HEK293 (cell line): ENCODE data around the gene DOK6.

Source experiments
- CTCF ChIA-PET: fragments of 350-600 bp; formaldehyde crosslinking; extraction: SDS; loops from one replicate; lab custom pipeline; 2021; ENCODE audit warnings: antibody characterized with exemption; lab: Yijun Ruan, JAX
- POLR2A ChIA-PET: fragments of 300-600 bp; formaldehyde crosslinking; extraction: SDS; loops from one replicate; lab custom pipeline; 2020; ENCODE audit warnings: antibody characterized with exemption, inconsistent platforms; lab: Yijun Ruan, JAX
- H3K27ac ChIP-seq: fragments of 200-500 bp; sonication (Bioruptor generic); 2 replicates; pipeline ENCODE4 v1.5.1; 2014; ENCODE audit warnings: low read depth, low read length, control low read depth, inconsistent platforms; ENCODE audit errors: extremely low read depth
- H3K36me3 ChIP-seq, 2 experiments: fragments of 200-500 bp in 1 of 2; sonication (Bioruptor generic) in 1 of 2; 1 replicate in 1 of 2; 2 replicates in 1 of 2; pipeline ENCODE4 v1.5.1; 2014 to 2017; ENCODE audit warnings: inconsistent platforms in 2 of 2, low read length in 2 of 2; ENCODE audit not compliant: control insufficient read depth in 2 of 2, insufficient read depth in 1 of 2
- H3K4me1 ChIP-seq: fragments of 200-500 bp; sonication (Bioruptor generic); 2 replicates; pipeline ENCODE4 v1.5.1; 2014; ENCODE audit warnings: mild to moderate bottlenecking, low read length, inconsistent platforms; ENCODE audit not compliant: control insufficient read depth, insufficient read depth
- H3K4me3 ChIP-seq: 2 replicates; pipeline ENCODE4 v1.5.1; 2011; ENCODE audit warnings: low read depth, mild to moderate bottlenecking, control low read depth, low read length, moderate library complexity
- H3K9me3 ChIP-seq: fragments of 200-500 bp; sonication (Bioruptor generic); 2 replicates; pipeline ENCODE4 v1.5.1; 2014; ENCODE audit warnings: low read depth, low read length, inconsistent platforms; ENCODE audit not compliant: control insufficient read depth, insufficient read depth
- ELK4 ChIP-seq: IDR thresholded peaks from 2 replicates; pipeline ENCODE4 v1.6.1; 2011; ENCODE audit warnings: mild to moderate bottlenecking, low read depth, low read length, borderline replicate concordance
- REPIN1 ChIP-seq: fragments of 450-650 bp; formaldehyde crosslinking; IDR thresholded peaks from 2 replicates; pipeline ENCODE4 v1.5.1; 2017; ENCODE audit warnings: missing biosample characterization, missing genetic modification characterization, low read depth
- SP2 ChIP-seq: fragments of 450-650 bp; formaldehyde crosslinking; IDR thresholded peaks from 2 replicates; pipeline ENCODE4 v1.5.1; 2016; ENCODE audit warnings: missing biosample characterization, missing genetic modification characterization
- ZBTB10 ChIP-seq: fragments of 450-650 bp; formaldehyde crosslinking; IDR thresholded peaks from 2 replicates; pipeline ENCODE4 v1.5.1; 2016; ENCODE audit warnings: missing biosample characterization, missing genetic modification characterization
- ZNF121 ChIP-seq: fragments of 450-650 bp; formaldehyde crosslinking; IDR thresholded peaks from 2 replicates; pipeline ENCODE4 v1.5.1; 2016; ENCODE audit warnings: missing biosample characterization, missing genetic modification characterization
- ZNF175 ChIP-seq: fragments of 450-650 bp; formaldehyde crosslinking; IDR thresholded peaks from 2 replicates; pipeline ENCODE4 v1.5.1; 2016; ENCODE audit warnings: missing biosample characterization, missing genetic modification characterization
- ZNF274 ChIP-seq, 2 experiments: fragments of 200-500 bp in 1 of 2; fragments of 450-650 bp in 1 of 2; sonication (Bioruptor generic) in 1 of 2; formaldehyde crosslinking in 1 of 2; IDR thresholded peaks; 2 replicates each; pipeline versions ENCODE4 v1.5.1 to v1.6.1; 2014 to 2016; ENCODE audit warnings: borderline replicate concordance in 1 of 2, inconsistent platforms in 1 of 2, low read length in 1 of 2, missing biosample characterization in 1 of 2, missing genetic modification characterization in 1 of 2
- ZNF302 ChIP-seq: fragments of 450-650 bp; formaldehyde crosslinking; IDR thresholded peaks from 2 replicates; pipeline ENCODE4 v1.5.1; 2016; ENCODE audit warnings: missing biosample characterization, missing genetic modification characterization, low read depth
- ZNF423 ChIP-seq: fragments of 450-650 bp; formaldehyde crosslinking; IDR thresholded peaks from 2 replicates; pipeline ENCODE4 v1.5.1; 2016; ENCODE audit warnings: missing biosample characterization, missing genetic modification characterization
- ZNF518A ChIP-seq: fragments of 450-650 bp; formaldehyde crosslinking; conservative IDR thresholded peaks from 2 replicates; pipeline ENCODE4 v1.5.1; 2016; ENCODE audit warnings: low read depth, missing biosample characterization, missing genetic modification characterization
- ZNF555 ChIP-seq: fragments of 450-650 bp; formaldehyde crosslinking; conservative IDR thresholded peaks from 2 replicates; pipeline ENCODE4 v1.5.1; 2017; ENCODE audit warnings: missing biosample characterization, mild to moderate bottlenecking, missing genetic modification characterization, inconsistent platforms
- ZNF558 ChIP-seq: fragments of 450-650 bp; formaldehyde crosslinking; IDR thresholded peaks from 2 replicates; pipeline ENCODE4 v1.5.1; 2016; ENCODE audit warnings: missing biosample characterization, missing genetic modification characterization
- ZNF560 ChIP-seq: fragments of 450-650 bp; formaldehyde crosslinking; IDR thresholded peaks from 2 replicates; pipeline ENCODE4 v1.5.1; 2017; ENCODE audit warnings: missing biosample characterization, missing genetic modification characterization, borderline replicate concordance
- ZNF654 ChIP-seq: fragments of 450-650 bp; formaldehyde crosslinking; IDR thresholded peaks from 2 replicates; pipeline ENCODE4 v1.5.1; 2016; ENCODE audit warnings: low read depth, missing biosample characterization, missing genetic modification characterization
- ZNF837 ChIP-seq: fragments of 450-650 bp; formaldehyde crosslinking; IDR thresholded peaks from 2 replicates; pipeline ENCODE4 v1.5.1; 2016; ENCODE audit warnings: missing biosample characterization, missing genetic modification characterization
- TF ChIP-seq, protein P1 (sequence below): fragments of 450-650 bp; IDR thresholded peaks from 2 replicates; pipeline ENCODE4 v1.5.1; 2018; ENCODE audit warnings: missing biosample characterization, mild to moderate bottlenecking, missing genetic modification characterization
- TF ChIP-seq, protein P2 (sequence below): fragments of 450-650 bp; formaldehyde crosslinking; IDR thresholded peaks from 2 replicates; pipeline ENCODE4 v1.5.1; 2016; ENCODE audit warnings: missing biosample characterization, missing genetic modification characterization

The DOK6 gene

DNA sequence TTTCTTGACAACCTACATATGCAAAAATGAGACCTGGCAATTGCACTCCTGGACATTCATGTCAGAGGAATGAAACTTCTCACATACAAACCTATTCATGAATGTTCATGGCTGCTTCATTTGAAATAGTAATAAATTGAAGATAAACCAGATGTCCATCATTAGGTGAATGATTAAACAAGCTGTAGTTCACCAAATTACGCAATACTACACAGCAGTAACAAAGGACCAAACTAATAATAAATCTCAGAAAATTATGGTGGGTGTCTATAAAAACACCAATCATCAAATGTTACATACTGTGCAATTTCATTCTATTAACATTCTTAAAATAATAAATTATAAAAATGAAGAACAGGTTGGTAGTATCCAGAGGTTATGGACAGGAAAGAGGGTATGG, 13.5 kb downstream of the DOK6 start:
- no peaks in the 10 kb centered on the region for H3K36me3 ChIP-seq
- CTCF ChIA-PET: no interaction called here
- no peak for TF ChIP-seq ZNF560
- no peak for TF ChIP-seq ZNF837 (tag by site-specific recombination)
- no peak for TF ChIP-seq ZNF175 (tag by site-specific recombination)
- no peak for TF ChIP-seq ZNF518A
- no peak for TF ChIP-seq SP2 (tag by site-specific recombination)
- no peak for TF ChIP-seq ZNF555 (tag by site-specific recombination)
- TF ChIP-seq ZNF558: no peak
- TF ChIP-seq, protein P1, sequence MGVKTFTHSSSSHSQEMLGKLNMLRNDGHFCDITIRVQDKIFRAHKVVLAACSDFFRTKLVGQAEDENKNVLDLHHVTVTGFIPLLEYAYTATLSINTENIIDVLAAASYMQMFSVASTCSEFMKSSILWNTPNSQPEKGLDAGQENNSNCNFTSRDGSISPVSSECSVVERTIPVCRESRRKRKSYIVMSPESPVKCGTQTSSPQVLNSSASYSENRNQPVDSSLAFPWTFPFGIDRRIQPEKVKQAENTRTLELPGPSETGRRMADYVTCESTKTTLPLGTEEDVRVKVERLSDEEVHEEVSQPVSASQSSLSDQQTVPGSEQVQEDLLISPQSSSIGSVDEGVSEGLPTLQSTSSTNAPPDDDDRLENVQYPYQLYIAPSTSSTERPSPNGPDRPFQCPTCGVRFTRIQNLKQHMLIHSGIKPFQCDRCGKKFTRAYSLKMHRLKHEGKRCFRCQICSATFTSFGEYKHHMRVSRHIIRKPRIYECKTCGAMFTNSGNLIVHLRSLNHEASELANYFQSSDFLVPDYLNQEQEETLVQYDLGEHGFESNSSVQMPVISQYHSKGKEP (tag by site-specific recombination): no peak
- TF ChIP-seq REPIN1 (tag by site-specific recombination): no peak
- TF ChIP-seq ZNF654: no peak
- TF ChIP-seq ZNF423: no peak
- TF ChIP-seq, all 188 proteins: peak for 0
- POLR2A ChIA-PET: no interaction called here
- no peaks in the 10 kb centered on the region for H3K4me1 ChIP-seq
- no peaks in the 10 kb centered on the region for H3K9me3 ChIP-seq
- no peak overlapping the region for H3K4me3 ChIP-seq
- no peak overlapping the region for H3K27ac ChIP-seq

DNA sequence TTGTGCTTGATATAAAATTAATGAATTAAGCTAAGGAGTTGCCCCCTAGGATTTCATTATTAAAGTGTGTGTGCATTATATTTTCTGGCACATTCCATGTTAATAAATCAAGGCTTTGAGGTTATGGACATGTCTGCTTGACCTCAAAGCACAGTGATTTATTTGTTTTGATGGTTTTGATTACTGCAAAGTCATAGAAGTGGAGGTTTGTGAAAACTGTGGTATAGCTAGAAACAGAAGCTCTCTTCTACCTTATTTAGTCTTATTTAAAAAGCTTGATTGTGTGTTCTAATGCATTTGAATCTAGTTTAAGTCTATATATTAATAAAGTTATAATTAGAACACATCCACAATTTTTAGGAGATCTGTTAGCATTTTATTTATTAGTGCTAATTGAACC, 32.2 kb downstream of the DOK6 start:
- Histone ChIP-seq H3K4me1 (no peaks in the 10 kb centered on the region), H3K9me3 (no peaks in the 10 kb centered on the region), H3K4me3 (no peak overlapping the region), H3K27ac (no peak overlapping the region), H3K36me3 (no peaks in the 10 kb centered on the region)
- CTCF ChIA-PET: no interaction called here
- TF ChIP-seq ELK4 (no peak), ZNF121 (tag by site-specific recombination) (no peak), ZBTB10 (tag by site-specific recombination) (no peak), ZNF274 (IDR thresholded peaks at IDR 0.05; ENCODE audit: low read length) (no peak), ZNF274 (tag by site-specific recombination; IDR thresholded peaks at IDR 0.05; ENCODE audit: borderline replicate concordance) (no peak), ZNF302 (no peak)
- TF ChIP-seq, protein P2, sequence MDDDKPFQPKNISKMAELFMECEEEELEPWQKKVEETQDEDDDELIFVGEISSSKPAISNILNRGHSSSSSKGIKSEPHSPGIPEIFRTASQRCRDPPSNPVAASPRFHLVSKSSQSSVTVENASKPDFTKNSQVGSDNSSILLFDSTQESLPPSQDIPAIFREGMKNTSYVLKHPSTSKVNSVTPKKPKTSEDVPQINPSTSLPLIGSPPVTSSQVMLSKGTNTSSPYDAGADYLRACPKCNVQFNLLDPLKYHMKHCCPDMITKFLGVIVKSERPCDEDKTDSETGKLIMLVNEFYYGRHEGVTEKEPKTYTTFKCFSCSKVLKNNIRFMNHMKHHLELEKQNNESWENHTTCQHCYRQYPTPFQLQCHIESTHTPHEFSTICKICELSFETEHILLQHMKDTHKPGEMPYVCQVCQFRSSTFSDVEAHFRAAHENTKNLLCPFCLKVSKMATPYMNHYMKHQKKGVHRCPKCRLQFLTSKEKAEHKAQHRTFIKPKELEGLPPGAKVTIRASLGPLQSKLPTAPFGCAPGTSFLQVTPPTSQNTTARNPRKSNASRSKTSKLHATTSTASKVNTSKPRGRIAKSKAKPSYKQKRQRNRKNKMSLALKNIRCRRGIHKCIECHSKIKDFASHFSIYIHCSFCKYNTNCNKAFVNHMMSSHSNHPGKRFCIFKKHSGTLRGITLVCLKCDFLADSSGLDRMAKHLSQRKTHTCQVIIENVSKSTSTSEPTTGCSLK (tag by site-specific recombination): no peak
- POLR2A ChIA-PET: interaction anchor here (0.7 kb wide), 1 partner anchor 355 kb away, joined by 3 read pairs; no protein-coding TSS in a partner anchor
